Stimulated activated CD4-positive, alpha-beta T cell treated with anti-CD3 and anti-CD28 coated beads, Interleukin-12 subunit alpha, Interleukin-12 subunit beta, amount 100 ng/mL, for 48 hours (primary cell): ENCODE results near the gene FOXO3.

ENCODE experiments used
- DNase-seq, 3 donors: peaks; one replicate each; pipeline ENCODE4 v3.0.0-alpha.2; 2020; ENCODE audit warnings: low read depth in 2 of 3, low spot score in 1 of 3

FOXO3 gene

DNA sequence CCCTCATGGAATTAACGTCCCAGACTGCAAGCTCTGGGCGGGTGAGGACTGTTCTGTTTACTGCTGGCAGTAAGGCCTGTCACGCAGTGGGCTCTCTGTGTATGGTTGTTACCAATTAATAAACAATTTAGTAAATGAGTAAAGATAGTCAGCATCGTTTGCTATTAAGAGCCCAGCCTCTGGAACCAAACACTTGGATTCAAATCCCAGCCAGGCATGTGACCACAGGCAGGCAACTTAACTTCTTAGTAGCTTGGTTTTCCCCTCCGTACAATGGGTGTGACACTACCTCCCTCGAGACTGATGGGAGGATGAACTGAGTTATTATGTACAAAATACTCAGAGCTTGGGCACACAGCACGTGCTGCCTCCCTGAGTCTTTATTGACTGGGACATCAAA is 149.8 kb downstream of the FOXO3 start:
- no peak for DNase-seq

DNA sequence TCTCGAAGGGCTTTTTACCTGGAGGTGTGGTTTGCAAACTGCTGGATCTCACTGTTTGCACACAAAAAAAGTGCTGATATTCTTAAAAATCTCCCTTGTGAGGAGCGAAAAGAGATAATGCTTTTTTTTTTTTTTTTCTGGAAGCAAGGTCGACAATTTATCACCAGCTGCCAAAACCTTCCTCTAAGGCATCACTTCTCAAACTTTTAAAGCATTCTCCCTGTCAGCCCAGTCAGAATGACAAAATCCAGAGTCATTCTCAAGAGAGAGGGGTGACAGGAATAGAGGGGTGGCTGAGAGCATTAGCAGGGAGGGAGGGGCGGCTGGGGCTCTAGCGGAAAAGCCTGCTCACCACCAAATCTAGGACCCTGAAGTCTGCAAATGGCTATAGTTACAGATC is 150.4 kb downstream of the FOXO3 start:
- DNase-seq, result no peak

DNA sequence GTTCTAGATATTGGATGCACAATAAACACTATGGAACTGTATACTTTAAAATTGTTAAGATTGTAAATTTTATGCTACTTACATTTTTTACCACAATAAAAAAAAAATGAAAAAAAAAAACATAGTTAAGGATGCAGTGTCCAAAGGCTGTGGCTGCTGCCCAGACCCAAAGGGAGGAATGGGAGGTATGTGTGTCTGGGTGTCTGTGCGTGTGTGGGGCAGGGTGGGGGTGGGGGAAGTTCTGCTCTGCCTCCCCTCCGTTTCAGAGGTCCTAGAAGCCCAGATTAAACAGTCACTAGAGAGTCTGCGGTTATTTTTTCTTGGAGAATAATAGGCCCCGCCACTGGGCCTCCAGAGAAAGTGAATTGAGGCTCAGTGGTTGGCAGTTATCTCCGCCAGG is 151.1 kb downstream of the FOXO3 start:
- no peak for DNase-seq

DNA sequence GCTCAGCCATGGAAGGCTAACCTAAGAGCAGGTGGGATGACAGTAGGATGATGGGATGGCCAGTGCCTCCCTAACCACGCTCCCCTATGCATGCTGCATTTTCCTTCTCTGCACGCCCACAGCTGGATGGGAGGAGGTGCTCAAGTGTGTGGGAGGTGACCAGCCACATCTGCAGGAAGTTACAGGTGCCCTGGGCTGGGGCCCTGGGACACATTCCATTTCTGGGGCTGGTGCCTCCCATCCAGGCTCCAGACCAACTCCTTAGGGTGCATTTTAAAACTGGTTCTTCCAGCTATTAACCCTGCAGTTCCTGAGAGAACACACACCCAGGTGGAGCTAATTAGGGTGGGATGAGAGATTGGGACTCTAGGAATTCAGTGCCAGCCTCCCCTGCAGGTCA is 152.2 kb downstream of the FOXO3 start:
- no peak for DNase-seq

DNA sequence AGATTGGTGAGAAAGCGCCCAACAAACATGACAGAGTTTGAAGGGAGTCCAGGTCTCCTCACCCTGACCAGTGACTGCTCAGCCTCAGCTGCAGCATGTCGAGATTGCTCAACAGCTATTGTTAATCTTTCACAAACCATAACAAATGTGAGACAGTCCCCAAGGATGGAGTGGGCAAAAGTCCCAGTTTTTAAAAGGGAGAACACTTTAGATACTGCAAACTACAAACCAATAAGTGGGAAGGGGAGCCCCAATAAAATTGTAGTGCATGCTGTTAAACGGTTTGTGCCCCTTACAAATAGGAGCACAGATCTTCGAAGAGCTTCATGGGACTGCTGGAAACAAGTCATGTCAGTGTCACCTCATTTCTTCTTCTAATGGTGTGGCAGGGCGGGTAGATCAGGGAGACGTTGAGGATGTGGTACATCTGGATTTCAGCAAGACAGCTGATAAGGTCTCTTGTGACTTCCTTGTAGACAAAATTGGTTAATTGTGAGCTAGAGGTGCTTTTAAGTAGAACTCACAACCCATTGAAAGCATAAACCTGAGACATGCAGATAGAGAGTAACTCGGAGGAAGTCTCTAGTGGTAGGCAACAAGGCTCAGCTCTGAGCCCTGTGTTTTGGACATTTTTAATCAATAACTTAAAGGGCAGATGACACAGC is 153.5 kb downstream of the FOXO3 start:
- DNase-seq, result no peak

- no peak for DNase-seq
These were observed 154.2 kb downstream of the FOXO3 start for GRCh38 chr6:108714766-108715414.

DNA sequence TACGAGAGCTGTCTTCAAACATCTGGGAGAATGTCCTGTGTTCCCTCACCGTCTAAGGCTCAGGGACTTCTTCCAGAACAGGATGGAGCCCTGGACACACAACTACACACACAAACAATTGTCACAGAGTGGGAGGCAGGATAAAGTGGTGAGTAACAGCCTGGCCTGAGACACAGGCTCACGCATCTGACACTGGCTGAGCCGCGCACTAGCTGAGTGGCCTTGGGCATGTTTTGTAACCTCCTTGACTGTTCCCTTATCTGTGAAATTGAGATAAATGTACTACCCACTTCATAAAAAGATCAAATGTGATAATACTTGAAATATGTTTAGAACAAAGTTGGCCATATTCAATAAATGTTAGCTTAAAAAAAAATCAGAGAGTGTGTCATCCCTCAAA is 155.1 kb downstream of the FOXO3 start:
- DNase-seq, result no peak

GRCh38 chr6:108716801-108717791 is 156.4 kb downstream of the FOXO3 start:
- DNase-seq, result no peak

DNA sequence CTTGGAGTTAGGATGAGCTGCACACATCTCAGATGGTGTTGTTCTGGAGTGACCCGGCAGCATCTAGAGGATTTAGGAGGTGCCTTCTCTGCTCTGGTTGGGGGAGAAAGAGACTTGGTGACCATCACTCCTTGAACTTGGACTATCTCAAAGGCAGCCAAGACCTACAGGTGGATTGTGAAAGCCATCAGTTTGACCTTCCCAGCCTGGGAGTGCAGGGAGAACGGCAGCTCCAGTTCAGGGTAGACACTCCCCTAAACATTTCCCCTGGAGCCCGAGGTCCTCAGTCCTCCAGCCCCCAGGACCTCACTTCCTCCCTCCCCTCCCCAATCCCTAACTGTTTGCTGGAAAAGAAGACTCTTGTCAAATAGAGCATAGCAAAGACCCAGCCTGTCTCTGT is 158.8 kb downstream of the FOXO3 start:
- no peak for DNase-seq

GRCh38 chr6:108720827-108721226 is 160.1 kb downstream of the FOXO3 start:
- DNase-seq, result no peak

GRCh38 chr6:108721286-108721685 is 160.6 kb downstream of the FOXO3 start:
- no peak for DNase-seq

GRCh38 chr6:108723594-108723993 is 162.9 kb downstream of the FOXO3 start:
- no peak for DNase-seq

GRCh38 chr6:108726726-108727339 is 166.1 kb downstream of the FOXO3 start:
- DNase-seq, result no peak

DNA sequence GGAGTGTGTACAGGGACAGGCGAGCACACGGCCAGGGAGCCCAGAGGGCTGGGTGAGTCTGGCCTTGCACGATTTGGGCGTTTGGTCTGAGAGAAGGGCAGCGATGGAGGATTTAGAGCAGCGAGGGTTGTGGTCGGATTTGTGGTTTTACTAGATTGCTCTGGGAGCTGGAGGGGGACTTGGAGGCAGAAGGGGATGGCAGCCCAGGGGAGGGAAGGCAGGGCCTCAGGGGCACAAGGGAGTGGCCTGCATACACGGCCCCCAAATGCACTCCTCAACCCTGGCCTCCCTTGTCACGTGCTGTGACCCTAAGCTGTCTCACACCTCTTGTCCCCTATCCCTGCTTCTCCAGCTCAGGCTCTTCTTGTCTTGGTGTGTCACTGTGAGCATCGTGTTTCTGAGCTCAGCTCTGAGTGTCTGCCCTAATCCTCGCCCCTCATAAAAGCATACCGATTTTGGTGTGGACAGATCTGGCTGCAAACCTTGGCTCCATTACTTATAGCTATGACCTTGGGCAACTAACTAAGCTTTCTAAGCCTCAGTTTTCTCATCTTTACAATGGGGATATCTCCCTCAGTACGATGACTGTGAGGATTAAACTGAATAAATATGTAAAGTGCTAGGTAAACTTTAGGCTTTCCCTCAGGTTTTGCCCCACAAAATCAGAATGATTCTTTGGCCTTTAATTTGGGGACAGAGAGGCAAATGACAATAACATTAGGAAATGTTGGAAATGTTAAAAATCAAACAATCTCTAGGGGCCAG is 167.4 kb downstream of the FOXO3 start:
- DNase-seq, result no peak

GRCh38 chr6:108728826-108729225 is 168.1 kb downstream of the FOXO3 start:
- DNase-seq, result no peak

- no peak for DNase-seq
These were observed 170.2 kb downstream of the FOXO3 start for GRCh38 chr6:108730635-108731515.

- DNase-seq, result no peak
These were observed 171.6 kb downstream of the FOXO3 start for GRCh38 chr6:108732091-108732870.

DNA sequence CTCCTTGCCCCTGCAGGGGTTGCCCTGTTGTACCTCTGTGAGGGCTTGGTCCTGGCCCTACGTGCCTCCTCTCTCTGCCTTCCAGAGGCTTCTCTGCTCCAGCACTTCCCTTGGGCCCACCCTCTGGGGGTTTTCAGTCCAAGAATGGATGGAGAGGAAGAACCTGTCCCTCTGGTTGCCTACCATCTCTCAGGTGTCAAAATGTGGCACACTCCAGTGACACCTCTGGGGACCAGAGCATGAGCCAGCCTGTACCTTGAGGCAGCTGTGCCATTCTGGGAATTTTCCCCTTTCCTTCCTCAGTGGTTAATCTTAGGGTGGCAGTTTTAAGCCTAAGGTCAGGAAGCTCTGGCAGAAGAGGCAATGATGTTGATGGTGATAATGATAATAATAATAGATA is 172.3 kb downstream of the FOXO3 start:
- DNase-seq, result no peak

- DNase-seq, result no peak
These were observed 173.1 kb downstream of the FOXO3 start for GRCh38 chr6:108733706-108734265.
